Fibroblast of lung (primary cell): ENCODE data around the gene CTBP2.

Source experiments
- CTCF ChIP-seq, 2 donors: IDR thresholded peaks in 1 of 2; conservative IDR thresholded peaks in 1 of 2; 1 replicate in 1 of 2; 2 replicates in 1 of 2; pipeline ENCODE4 v1.5.1; 2011 to 2012; ENCODE audit warnings: low read length in 2 of 2, control low read depth in 1 of 2, inconsistent platforms in 1 of 2, low read depth in 1 of 2, mild to moderate bottlenecking in 1 of 2
- EZH2 ChIP-seq: IDR thresholded peaks from 2 replicates; pipeline ENCODE4 v1.5.1; 2012; ENCODE audit warnings: low read length, control low read depth, mild to moderate bottlenecking; ENCODE audit errors: missing control alignments

GRCh38 chr10:125007436-125007835 is 152.9 kb downstream of the CTBP2 start:
- TF ChIP-seq EZH2: no peak
- no peak for TF ChIP-seq CTCF (conservative IDR thresholded peaks at IDR 0.05 in 1 of 2, IDR thresholded peaks at IDR 0.05 in 1 of 2; ENCODE audit: low read depth in 1 of 2, low read length in 2 of 2)
